GM18861 (cell line): ENCODE data around the gene TRMO.

Source experiments
- ATAC-seq: cut with Tn5 transposase; IDR thresholded peaks from one replicate; pipeline ENCODE4 v1.9.1; 2021; ENCODE audit not compliant: unreplicated experiment

Gene TRMO

GRCh38 chr9:97861148-97861475, 61.2 kb downstream of the TRMO start:
- ATAC-seq: no peak

DNA sequence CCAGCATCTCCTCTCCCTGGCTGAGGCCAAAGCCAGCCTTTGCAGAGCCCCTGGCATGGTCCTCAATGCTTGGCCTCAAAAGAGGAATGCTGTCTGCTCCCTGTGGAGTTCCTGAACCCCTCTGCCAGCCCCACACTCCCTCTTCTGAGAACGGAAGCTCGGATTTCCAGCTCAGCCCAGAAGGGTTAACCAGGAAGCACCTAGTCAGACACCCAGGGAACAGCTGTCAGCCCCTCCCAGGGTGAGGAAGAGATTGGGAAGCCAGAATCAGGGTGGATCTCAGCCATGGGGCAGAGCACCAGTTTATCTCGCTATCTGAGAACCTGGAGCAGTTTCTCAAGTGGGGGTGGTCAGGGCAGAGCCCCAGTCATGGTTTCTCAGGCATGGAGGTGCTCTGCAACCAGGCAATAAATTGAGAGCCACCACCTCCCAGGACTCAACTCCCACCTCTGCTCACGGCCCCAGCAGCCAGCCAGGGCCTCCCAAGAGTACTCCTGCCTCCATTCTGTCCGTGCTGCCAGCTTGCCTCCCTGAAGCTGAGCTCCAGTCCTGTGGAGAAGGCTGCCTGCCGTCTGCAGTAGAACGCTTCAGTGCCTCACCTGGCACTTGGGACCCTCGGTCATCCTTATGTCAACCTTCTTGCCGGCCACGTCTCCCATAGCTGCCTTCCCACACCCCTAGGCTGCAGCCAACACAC, 61.7 kb downstream of the TRMO start:
- no peak for ATAC-seq

DNA sequence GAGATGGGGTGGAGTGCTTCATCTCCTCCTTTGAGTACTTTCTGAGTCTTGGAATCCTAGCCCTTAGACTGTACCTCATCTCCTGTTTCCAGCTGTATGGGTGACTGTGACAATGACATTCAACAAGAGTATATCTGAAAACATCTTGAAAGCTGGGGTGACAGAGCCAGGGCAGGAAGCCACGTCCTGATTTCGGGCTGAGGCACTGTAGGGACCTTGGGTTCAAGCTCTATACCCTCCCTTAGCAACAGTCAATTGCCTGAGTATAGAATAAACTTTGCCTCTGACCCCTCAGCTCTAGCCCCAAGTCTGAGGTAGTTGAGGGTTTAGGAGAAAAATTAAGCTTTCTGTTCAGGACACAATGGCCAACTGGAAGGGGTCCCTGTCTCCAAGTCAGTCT, 63.0 kb downstream of the TRMO start:
- ATAC-seq: no peak

DNA sequence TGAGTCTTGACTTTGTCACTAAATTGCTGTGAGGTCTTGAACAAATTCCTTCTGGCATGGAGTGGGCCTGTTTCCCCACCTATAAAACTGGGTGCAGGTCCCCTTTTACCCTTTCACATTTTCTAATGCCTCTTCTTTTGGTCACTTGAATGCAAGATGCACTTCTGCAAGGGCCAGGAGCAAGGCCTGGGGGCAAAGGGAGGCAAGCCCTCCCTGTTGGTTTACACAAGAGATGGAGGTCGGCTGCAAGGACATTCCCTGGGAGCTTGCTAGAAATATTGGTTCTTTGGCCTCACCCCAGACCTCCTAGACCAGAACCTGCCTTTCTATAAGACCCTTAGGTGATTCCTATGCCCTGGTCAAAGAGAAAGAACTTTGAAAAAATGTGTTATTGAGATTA, 63.5 kb downstream of the TRMO start:
- ATAC-seq: no peak

DNA sequence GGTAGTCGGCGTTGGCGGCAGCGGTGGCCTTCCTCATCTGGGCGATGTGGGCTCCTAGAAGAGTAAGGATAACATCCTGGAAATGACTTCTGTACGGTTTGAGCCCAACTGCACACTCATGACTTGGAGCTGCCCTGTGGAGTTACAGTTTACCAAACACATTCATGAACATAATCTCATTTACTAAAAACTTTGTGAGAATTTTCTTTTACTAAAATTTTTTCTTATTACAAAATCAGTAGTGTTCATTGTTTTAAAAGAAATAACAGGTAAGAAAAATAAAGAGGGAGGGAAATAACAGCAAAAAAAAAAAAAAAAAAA, 63.9 kb downstream of the TRMO start:
- no peak for ATAC-seq

GRCh38 chr9:97857606-97858392, 64.5 kb downstream of the TRMO start:
- ATAC-seq: no peak

DNA sequence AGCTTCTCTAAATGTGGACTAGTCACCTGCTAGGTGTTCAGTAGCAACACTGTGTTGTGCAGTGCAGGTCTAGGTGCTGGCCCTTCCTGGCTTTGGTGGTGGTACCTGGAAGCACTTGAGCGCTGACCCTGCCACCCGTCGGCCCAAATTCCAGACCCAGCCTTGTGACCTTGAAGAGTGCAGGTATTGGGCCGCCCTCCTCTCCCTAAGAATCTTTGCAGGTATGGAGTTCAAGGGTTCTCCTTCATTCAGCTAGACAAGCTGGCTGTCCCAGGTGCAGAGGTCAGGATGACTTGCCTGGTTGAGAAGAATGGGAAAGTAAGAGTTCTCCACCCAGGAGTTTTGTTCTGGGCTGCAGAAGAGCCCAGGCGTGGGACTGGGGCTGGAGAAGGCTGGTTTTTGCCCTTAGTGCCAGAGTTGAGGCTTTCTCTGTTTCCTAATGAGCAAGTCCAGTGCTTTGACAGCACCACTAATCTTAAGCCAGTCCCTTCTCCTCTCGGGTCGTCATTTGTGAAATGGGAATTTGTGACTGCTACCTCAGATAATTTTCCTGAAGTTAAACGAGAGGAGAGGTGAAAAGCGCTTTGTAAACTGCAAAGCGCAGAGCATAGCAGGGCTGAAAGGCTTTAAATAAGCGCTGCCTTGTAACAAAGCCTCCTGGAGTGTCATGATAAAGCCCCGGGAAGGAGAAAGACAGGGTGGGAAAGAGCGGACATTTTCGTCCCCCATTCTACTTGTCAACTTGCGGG, 65.3 kb downstream of the TRMO start:
- ATAC-seq: no peak

DNA sequence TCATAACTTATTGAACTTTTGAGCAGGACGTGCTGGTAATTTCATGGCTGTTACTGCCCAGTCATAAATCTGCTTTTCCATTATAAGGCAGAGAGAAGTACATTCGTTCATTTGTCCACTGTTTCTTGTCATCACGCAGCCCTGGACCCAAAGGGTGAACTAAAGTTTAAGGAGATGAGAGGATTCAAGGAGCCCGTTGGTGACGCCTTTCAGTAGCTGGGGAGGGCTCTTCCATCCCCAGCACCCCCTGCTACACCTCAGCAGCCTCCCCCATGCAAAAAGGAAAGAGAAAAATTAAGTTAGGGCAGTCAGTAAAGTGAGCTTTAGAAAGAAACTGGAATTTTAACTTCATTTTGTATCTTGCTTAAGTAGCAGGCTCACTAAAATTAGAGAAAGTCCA, 66.4 kb downstream of the TRMO start:
- no peak for ATAC-seq

- ATAC-seq: no peak
These were observed 66.8 kb downstream of the TRMO start for GRCh38 chr9:97855486-97855875.

DNA sequence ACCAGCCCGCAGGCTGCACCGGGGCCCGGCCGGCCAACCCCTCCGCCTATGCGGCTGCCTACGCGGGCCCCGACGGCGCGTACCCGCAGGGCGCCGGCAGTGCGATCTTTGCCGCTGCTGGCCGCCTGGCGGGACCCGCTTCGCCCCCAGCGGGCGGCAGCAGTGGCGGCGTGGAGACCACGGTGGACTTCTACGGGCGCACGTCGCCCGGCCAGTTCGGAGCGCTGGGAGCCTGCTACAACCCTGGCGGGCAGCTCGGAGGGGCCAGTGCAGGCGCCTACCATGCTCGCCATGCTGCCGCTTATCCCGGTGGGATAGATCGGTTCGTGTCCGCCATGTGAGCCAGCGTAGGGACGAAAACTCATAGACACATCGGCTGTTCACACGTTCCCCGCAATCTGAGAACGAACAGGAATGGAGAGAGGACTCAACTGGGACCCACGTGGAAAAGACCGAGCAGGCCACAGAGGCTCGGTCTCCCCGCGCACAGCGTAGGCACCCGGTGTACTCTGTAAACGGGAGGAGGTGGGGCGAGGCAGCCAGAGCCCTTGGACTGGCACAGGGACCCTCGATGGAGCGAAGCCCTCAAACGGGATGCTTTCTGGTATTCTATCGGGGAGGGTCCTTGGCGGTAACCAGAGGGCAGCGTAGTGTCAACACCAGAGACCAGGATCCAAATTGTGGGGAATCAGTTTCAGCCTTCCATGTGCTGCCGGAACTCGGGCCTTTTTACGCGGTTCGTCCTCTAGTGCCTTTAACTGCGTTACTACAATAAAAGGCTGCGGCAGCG, 67.4 kb downstream of the TRMO start:
- no peak for ATAC-seq
